ENCODE data around the gene ARL6IP4. TPM values are rescaled to one million over a fixed set of nuclear protein-coding genes. Genes with fewer than 3 reads are reported as not detected.

ARL6IP4 gene
- total RNA-seq, 1 experiment from 2014 or later: 85.1 TPM

DNA sequence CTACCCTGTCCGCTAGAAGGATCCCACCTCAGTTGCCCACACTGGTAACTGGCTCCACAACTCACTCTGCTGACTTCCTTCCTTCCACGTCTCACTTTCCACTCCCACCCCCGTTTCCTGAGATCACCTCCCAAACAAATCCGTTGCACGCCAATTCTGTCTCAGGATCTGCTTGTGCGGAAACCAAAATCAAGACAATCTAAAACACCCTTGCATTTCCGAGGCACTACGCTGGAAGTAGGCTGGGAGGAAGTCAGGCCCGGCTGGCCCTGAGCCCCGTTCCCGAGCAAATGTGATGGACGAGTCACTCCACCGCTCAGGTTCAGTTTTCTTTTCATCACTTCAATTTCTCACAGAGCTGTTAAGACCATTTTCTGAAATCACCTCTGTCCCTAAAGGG lies 37.3 kb upstream of the ARL6IP4 start:
- Histone ChIP-seq H3K4me2 (ENCODE audit: low read depth, low read length, poor library complexity, severe bottlenecking) (no peak overlapping the region), H2AFZ (ENCODE audit: low read length) (no peak overlapping the region), H3K9ac (ENCODE audit: low read length) (no peak overlapping the region)

DNA sequence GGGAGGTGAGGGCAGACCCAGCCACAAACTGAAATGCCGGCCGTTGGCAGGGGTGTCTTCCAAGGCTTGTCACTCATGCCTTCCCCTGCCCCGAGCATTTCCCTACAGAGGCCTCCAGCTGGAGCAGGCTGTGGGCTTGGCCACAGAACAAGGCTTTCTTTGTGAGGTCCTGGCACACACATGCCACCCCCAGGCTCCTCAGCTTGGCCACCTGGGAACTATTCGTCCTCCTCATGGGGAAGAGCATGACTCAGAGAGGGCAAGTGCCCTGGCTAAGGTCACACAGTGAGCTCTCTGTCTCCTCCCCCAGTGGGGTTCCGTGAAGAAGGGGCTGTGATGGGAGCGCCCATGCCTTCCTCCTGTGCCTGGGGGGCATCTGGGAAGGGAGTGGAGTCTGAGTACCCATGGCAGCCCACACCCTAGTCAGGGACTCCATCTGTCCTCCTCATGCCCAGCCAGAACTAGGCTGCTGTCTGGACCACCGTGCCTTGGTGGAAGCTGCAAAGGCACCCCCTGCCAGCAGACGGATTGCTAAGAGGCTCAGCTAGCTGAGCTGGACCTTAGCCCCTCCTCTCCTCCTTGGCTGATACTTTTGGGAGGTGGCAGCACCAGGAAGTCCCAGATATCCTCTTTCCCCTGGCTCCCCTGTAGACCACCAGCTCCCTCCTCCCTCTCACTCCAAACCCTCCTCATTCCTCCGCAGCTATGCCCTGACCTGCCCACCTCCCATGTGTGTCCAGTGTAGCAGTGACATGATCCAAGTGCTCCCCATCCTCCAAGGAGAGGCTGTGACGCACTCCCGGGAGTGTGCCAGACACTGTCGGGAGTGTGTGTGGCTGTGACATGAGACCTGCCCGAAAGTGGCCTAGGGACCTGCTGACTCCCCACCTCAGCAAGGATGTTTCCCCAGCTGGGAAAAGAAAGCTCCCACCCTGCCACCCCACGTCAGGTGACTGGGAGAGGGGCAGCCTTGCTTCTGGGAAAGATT lies 35.6 kb upstream of the ARL6IP4 start:
- Histone ChIP-seq H3K27ac (ENCODE audit: low read length) (no peak overlapping the region), H4K20me1 (ENCODE audit: insufficient read depth, low read depth, low read length) (no peaks in the 10 kb centered on the region), H3K9me3 (ENCODE audit: low read length) (no peaks in the 10 kb centered on the region), H2AFZ (ENCODE audit: low read length) (no peak overlapping the region), H3K4me1 (ENCODE audit: low read length) (no peaks in the 10 kb centered on the region), H3K27me3 (ENCODE audit: low read length) (no peaks in the 10 kb centered on the region), H3K36me3 (ENCODE audit: insufficient read depth, low read length) (no peaks in the 10 kb centered on the region), H3K9ac (ENCODE audit: low read length) (no peak overlapping the region), H3K9me2 (replicated peaks; ENCODE audit: insufficient read depth, low read length) (no peaks in the 10 kb centered on the region), H3K4me2 (ENCODE audit: low read depth, low read length, poor library complexity, severe bottlenecking) (no peak overlapping the region), H3K79me2 (ENCODE audit: low read length) (no peaks in the 10 kb centered on the region), H3K4me3 (ENCODE audit: low read length) (no peak overlapping the region)
- DNase-seq: no peak

More for the DNA sequence above, 37.3 kb upstream of the ARL6IP4 start:
- Histone ChIP-seq H3K4me3 (ENCODE audit: low read length) (no peak overlapping the region), H3K9me2 (replicated peaks; ENCODE audit: insufficient read depth, low read length) (no peaks in the 10 kb centered on the region), H3K9me3 (ENCODE audit: low read length) (no peaks in the 10 kb centered on the region), H4K20me1 (ENCODE audit: insufficient read depth, low read depth, low read length) (no peaks in the 10 kb centered on the region), H3K27me3 (ENCODE audit: low read length) (no peaks in the 10 kb centered on the region), H3K4me1 (ENCODE audit: low read length) (no peaks in the 10 kb centered on the region), H3K27ac (ENCODE audit: low read length) (no peak overlapping the region), H3K36me3 (ENCODE audit: insufficient read depth, low read length) (no peaks in the 10 kb centered on the region), H3K79me2 (ENCODE audit: low read length) (no peaks in the 10 kb centered on the region)
- no peak for DNase-seq

DNA sequence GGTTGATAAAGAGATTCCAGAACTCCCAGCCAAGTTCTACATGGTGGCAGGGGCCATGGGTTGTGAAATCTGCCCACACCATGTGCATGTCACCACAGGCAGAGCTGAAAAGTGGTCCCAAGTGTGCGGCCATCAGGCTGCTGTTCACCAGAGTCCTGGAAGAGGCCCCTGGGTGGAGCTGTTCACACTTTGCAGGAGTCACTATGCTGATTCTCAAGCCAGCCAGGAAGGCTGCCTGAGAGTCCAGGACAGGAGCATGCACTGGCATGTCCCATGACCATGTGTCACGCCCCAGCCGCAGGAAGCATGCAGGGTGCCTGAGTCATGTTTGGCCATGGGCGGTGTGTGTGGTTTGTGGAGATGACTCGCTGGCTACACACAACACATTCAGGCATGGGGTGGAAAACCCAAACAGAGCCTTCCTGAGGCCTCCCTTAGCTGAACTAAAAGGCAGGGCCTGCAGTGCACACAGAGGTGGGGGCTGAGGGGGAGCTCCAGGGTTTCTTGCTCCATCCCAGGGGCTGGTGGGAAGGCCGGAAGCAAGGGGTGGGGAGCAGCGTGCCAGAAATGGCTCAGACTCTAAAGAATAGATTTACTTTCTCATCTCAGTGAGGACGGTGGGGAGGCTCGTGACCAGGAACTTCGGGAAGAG lies 33.7 kb upstream of the ARL6IP4 start:
- H4K20me1 ChIP-seq (ENCODE audit: insufficient read depth, low read depth, low read length): no peaks in the 10 kb centered on the region
- H3K27ac ChIP-seq (ENCODE audit: low read length): no peak overlapping the region
- H2AFZ ChIP-seq (ENCODE audit: low read length): no peak overlapping the region
- no peaks in the 10 kb centered on the region for H3K9me2 ChIP-seq (replicated peaks; ENCODE audit: insufficient read depth, low read length)
- H3K36me3 ChIP-seq (ENCODE audit: insufficient read depth, low read length): no peaks in the 10 kb centered on the region
- no peaks in the 10 kb centered on the region for H3K79me2 ChIP-seq (ENCODE audit: low read length)
- no peaks in the 10 kb centered on the region for H3K4me1 ChIP-seq (ENCODE audit: low read length)
- no peaks in the 10 kb centered on the region for H3K9me3 ChIP-seq (ENCODE audit: low read length)
- DNase-seq: no peak
- H3K4me3 ChIP-seq (ENCODE audit: low read length): no peak overlapping the region
- H3K4me2 ChIP-seq (ENCODE audit: low read depth, low read length, poor library complexity, severe bottlenecking): no peak overlapping the region
- H3K9ac ChIP-seq (ENCODE audit: low read length): no peak overlapping the region
- H3K27me3 ChIP-seq (ENCODE audit: low read length): no peaks in the 10 kb centered on the region

DNA sequence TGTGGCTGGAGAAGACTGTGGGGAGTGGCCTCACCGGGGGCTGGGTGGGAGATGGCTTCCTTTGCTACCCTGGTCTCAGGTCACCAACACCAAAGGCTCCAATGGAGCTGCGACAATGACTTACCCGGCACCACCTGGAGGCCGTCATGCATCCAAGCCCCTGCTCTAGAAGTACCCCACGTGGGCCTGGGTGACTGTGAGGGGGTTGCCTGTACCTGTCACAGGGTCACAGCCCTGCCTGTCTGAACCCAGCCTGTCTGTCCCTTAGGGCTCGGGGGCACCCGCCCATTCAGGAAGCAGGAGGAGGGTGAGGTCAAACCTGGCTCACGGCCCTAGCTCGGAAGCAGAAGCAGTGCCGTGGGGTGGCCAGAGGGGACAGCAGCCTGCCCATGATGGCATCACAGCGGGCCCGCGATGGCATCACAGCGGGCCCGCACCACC lies 33.1 kb upstream of the ARL6IP4 start:
- Histone ChIP-seq H4K20me1 (ENCODE audit: insufficient read depth, low read depth, low read length) (no peaks in the 10 kb centered on the region), H3K9me2 (replicated peaks; ENCODE audit: insufficient read depth, low read length) (no peaks in the 10 kb centered on the region), H3K36me3 (ENCODE audit: insufficient read depth, low read length) (no peaks in the 10 kb centered on the region), H3K4me2 (ENCODE audit: low read depth, low read length, poor library complexity, severe bottlenecking) (no peak overlapping the region), H3K79me2 (ENCODE audit: low read length) (no peaks in the 10 kb centered on the region), H2AFZ (ENCODE audit: low read length) (no peak overlapping the region), H3K9ac (ENCODE audit: low read length) (no peak overlapping the region), H3K27me3 (ENCODE audit: low read length) (no peaks in the 10 kb centered on the region), H3K9me3 (ENCODE audit: low read length) (no peaks in the 10 kb centered on the region), H3K4me1 (ENCODE audit: low read length) (no peaks in the 10 kb centered on the region), H3K4me3 (ENCODE audit: low read length) (no peak overlapping the region), H3K27ac (ENCODE audit: low read length) (no peak overlapping the region)
- no peak for DNase-seq

DNA sequence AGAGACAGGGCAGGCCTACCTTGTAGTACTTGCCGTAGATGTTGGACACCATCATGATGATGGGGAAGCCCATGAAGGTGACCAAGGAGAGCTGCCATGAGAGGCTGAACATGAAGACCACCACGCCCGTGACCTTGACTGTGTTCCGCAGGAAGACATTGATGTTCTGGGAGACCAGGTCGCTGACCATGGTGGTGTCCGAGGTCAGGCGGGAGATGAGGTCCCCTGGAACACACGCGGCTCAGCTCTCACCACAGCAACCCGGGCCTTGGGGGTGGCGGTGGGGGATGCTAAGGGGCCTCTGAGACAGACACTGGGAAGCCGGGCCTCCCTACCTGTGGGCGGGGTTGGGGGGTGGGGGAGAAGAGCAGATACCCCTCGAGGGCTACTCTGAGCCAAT lies 31.9 kb upstream of the ARL6IP4 start:
- DNase-seq: no peak
- H2AFZ ChIP-seq (ENCODE audit: low read length): no peak overlapping the region
- no peaks in the 10 kb centered on the region for H3K4me1 ChIP-seq (ENCODE audit: low read length)
- no peaks in the 10 kb centered on the region for H3K9me2 ChIP-seq (replicated peaks; ENCODE audit: insufficient read depth, low read length)
- no peak overlapping the region for H3K27ac ChIP-seq (ENCODE audit: low read length)
- H3K36me3 ChIP-seq (ENCODE audit: insufficient read depth, low read length): no peaks in the 10 kb centered on the region
- no peaks in the 10 kb centered on the region for H3K27me3 ChIP-seq (ENCODE audit: low read length)
- H3K4me2 ChIP-seq (ENCODE audit: low read depth, low read length, poor library complexity, severe bottlenecking): no peak overlapping the region
- H3K79me2 ChIP-seq (ENCODE audit: low read length): no peaks in the 10 kb centered on the region
- H3K9ac ChIP-seq (ENCODE audit: low read length): no peak overlapping the region
- H3K4me3 ChIP-seq (ENCODE audit: low read length): no peak overlapping the region
- no peaks in the 10 kb centered on the region for H4K20me1 ChIP-seq (ENCODE audit: insufficient read depth, low read depth, low read length)
- H3K9me3 ChIP-seq (ENCODE audit: low read length): no peaks in the 10 kb centered on the region

DNA sequence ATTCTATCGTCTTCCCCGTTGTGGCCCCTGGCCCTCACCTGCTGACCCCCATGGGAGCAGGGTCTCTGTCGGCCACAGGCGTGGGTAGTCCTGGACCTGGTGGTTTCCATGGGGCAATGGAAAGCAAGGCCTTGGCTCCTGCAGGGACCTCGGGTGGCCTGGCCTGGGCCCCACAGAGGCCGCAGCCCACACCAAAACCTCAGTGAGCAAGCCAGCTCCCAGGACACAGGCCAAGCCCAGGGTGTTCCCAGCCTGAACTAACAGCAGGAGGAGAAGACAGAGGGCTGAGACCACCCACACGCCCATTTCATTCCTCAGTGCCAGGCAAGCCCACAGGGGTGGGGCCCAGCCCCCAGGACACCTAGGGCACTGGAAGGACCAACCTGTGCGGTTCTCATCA lies 31.1 kb upstream of the ARL6IP4 start:
- no peaks in the 10 kb centered on the region for H3K9me2 ChIP-seq (replicated peaks; ENCODE audit: insufficient read depth, low read length)
- no peak overlapping the region for H3K4me3 ChIP-seq (ENCODE audit: low read length)
- H3K4me1 ChIP-seq (ENCODE audit: low read length): no peaks in the 10 kb centered on the region
- no peak overlapping the region for H3K4me2 ChIP-seq (ENCODE audit: low read depth, low read length, poor library complexity, severe bottlenecking)
- no peaks in the 10 kb centered on the region for H3K79me2 ChIP-seq (ENCODE audit: low read length)
- H4K20me1 ChIP-seq (ENCODE audit: insufficient read depth, low read depth, low read length): no peaks in the 10 kb centered on the region
- no peak overlapping the region for H3K9ac ChIP-seq (ENCODE audit: low read length)
- H2AFZ ChIP-seq (ENCODE audit: low read length): no peak overlapping the region
- DNase-seq: no peak
- no peaks in the 10 kb centered on the region for H3K27me3 ChIP-seq (ENCODE audit: low read length)
- H3K27ac ChIP-seq (ENCODE audit: low read length): no peak overlapping the region
- H3K36me3 ChIP-seq (ENCODE audit: insufficient read depth, low read length): no peaks in the 10 kb centered on the region
- H3K9me3 ChIP-seq (ENCODE audit: low read length): no peaks in the 10 kb centered on the region

DNA sequence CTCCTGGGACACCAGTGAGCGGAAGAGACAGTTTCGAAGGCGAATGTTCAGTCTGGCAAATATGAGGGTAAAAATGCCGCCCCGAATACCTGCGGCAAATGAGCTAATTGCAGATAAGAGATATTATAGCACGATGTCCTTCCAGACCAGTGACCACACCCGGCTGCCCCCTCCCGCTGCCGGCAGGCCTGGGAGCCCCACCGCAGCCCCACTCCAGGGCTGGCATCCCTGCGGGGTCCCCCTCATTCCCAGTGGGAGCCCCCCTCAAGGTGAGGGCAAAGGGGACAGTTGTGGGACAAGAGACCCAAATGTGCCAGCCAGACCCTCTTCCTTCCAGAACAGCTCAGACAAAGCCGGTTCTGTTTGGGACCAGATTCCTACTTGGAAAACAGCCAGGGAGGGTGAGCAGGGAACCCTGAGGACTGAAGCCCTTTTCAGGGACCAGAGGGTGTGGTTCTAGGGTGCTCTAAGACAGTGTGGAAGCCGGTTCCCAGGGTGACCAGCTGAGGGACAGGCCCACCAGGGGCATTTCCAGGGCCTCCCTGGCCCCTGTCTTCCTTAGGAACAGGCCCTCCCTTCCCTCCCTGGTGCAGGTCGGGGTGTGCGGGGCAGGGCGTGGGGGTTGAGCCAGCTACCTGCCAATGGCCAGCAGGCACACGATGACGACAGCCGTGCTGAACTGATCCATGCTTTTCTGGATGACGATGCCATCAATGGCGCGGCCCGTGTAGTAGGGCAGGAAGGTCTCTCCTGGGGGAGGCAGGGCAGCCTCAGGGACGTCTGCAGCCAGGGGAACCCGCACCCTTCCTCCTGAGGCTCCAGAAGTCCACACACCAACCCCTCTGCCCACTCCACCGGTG lies 30.4 kb upstream of the ARL6IP4 start:
- Histone ChIP-seq H3K27me3 (ENCODE audit: low read length) (no peaks in the 10 kb centered on the region), H3K4me3 (ENCODE audit: low read length) (no peak overlapping the region)

DNA sequence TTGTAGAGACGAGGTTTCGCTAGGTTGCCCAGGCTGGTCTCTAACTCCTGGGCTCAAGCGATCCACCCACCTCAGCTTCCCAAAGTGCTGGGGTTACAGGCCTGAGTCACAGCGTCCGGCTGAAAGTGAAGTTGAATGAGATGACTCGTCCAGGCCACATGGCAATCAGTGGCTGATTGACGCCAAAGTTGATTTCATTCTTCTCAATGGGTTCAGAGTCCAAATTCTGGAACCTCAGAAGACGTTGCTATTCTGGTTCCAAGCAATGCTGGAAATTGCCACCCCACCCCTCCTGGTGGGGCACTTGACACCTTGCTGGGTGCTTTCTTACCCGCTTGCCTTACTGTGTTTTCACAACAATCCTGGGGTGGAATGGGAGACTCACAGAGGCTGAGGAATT lies 29.1 kb upstream of the ARL6IP4 start:
- H3K4me1 ChIP-seq (ENCODE audit: low read length): no peaks in the 10 kb centered on the region
- no peak overlapping the region for H3K27ac ChIP-seq (ENCODE audit: low read length)
- H2AFZ ChIP-seq (ENCODE audit: low read length): no peak overlapping the region
- H3K4me3 ChIP-seq (ENCODE audit: low read length): no peak overlapping the region
- no peaks in the 10 kb centered on the region for H3K9me2 ChIP-seq (replicated peaks; ENCODE audit: insufficient read depth, low read length)
- no peaks in the 10 kb centered on the region for H3K79me2 ChIP-seq (ENCODE audit: low read length)
- H3K9me3 ChIP-seq (ENCODE audit: low read length): no peaks in the 10 kb centered on the region
- no peaks in the 10 kb centered on the region for H4K20me1 ChIP-seq (ENCODE audit: insufficient read depth, low read depth, low read length)
- H3K27me3 ChIP-seq (ENCODE audit: low read length): no peaks in the 10 kb centered on the region
- no peak overlapping the region for H3K4me2 ChIP-seq (ENCODE audit: low read depth, low read length, poor library complexity, severe bottlenecking)
- H3K9ac ChIP-seq (ENCODE audit: low read length): no peak overlapping the region
- DNase-seq: no peak
- H3K36me3 ChIP-seq (ENCODE audit: insufficient read depth, low read length): no peaks in the 10 kb centered on the region

More for the DNA sequence above, 30.4 kb upstream of the ARL6IP4 start:
- no peaks in the 10 kb centered on the region for H3K36me3 ChIP-seq (ENCODE audit: insufficient read depth, low read length)
- no peak overlapping the region for H2AFZ ChIP-seq (ENCODE audit: low read length)
- no peaks in the 10 kb centered on the region for H3K9me3 ChIP-seq (ENCODE audit: low read length)
- no peak overlapping the region for H3K4me2 ChIP-seq (ENCODE audit: low read depth, low read length, poor library complexity, severe bottlenecking)
- no peak overlapping the region for H3K27ac ChIP-seq (ENCODE audit: low read length)
- H3K9me2 ChIP-seq (replicated peaks; ENCODE audit: insufficient read depth, low read length): no peaks in the 10 kb centered on the region
- no peak for DNase-seq
- H4K20me1 ChIP-seq (ENCODE audit: insufficient read depth, low read depth, low read length): no peaks in the 10 kb centered on the region
- no peak overlapping the region for H3K9ac ChIP-seq (ENCODE audit: low read length)
- H3K79me2 ChIP-seq (ENCODE audit: low read length): no peaks in the 10 kb centered on the region
- H3K4me1 ChIP-seq (ENCODE audit: low read length): no peaks in the 10 kb centered on the region

Measured in Karpas-422 (cell line).